Activated T-helper 1 cell treated with anti-CD3 and anti-CD28 coated beads, Interleukin-2, amount 50 U/mL, for 16 hours (primary cell): ENCODE results near the gene CERS2.

Experiments
- DNase-seq, 2 donors: peaks; one replicate each; pipeline ENCODE4 v3.0.0-alpha.2; 2020; ENCODE audit warnings: low read depth in 1 of 2, low spot score in 1 of 2

Gene CERS2

DNA sequence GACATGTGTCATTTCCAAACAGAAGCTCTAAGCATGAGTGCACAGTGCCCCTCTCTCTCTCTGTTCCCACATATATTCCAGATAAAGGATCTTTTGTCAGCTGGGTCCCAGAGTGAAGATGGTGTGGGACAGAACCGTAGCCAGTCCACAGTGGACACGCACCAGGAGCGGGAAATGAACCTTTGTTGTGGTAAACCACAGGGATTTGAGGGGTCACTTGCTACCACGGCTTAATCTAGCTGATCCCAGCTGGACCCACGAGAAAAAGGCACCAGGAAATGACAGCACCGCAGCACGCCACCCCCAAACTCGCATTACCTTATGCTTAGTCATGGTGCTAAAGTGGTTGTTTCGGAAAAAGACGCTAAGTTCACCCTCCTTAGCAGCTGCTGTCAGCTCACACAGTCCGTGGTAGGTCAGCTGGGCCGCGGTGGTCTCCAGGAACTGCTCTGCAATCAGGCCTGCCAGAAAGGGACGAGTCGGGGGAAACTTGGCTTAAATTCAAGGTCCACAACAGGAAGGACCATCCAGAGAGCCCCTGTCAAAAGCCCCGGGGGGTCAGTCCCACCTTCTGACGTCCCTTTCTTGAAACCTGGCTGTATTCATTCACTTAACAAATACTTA, 24.5 kb upstream of the CERS2 start:
- DNase-seq, result no peak

- no peak for DNase-seq
Observed at GRCh38 chr1:150997949-150998348, 23.3 kb upstream of the CERS2 start.

DNA sequence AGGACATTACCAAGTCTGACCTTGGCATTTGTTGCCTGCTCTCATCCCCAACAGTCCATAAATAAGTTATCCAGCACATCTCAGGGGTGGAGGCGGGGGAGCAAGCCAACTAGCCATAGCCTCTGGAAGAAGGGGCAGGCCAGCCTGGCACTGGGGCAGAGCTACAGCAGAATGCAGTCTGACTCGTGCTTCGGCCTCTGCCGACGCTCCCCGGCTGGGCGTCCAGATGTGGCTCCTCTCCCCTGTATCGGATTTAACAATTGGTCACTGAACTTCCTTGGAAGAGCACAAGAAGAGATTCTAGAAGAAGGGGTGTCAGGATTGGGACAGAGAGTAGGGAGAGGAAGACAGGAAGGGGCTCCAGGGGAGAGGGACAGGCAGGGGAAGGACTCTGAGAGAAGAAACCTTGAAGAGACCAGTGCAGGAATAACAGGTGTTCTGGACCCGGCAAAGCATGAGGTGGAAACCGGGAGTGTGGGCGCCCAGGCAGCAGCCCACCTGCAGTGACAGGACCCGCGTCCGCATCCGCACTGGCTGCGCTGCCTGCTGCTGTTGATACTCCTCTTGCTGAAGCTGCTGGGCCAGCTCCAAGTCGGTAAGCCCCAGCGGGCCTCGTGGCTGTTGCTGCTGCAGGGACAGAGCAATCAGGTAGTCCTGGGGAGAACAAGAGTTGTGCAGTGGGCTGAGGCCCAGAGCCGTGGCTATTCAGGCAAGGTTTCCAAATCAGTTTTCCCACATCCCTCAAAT, 22.7 kb upstream of the CERS2 start:
- no peak for DNase-seq

GRCh38 chr1:150995896-150996295, 21.3 kb upstream of the CERS2 start:
- DNase-seq, result no peak

- DNase-seq, result no peak
Observed at GRCh38 chr1:150995460-150995859, 20.8 kb upstream of the CERS2 start.

DNA sequence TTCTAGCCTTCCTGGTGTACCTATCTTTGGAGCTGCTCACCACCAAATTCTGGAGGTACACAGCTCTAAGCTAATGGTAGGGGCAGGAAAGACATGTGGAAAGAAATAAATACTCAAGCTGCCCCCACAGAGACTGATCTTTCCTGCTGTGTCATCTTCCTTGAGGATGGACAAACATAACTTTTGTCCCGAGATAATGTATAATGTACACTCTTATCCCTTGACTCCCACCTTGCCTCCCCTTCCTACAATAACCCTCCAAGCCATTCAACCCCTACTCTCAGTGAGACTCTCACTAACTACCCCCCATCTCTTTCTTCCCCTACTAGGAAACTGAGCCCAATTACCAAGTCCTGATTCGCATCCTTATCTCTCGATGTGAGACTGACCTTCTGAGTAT, 19.6 kb upstream of the CERS2 start:
- DNase-seq, result no peak

DNA sequence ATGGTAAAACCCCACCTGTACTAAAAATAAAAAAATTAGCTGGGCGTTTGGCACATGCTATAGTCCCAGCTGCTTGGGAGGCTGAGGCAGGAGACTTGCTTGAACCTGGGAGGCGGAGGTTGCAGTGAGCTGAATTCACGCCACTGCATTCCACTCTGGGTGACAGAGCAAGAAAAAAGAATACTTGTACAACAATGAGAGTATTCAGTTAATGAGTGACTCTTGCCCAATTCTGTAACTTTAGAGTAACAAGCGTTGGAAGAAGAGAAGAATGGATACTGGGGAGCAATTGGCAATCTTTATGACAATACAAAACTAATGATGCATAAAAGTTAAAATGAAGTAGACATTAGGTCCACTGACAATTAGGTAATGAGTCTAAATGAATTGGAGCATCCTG, 18.0 kb upstream of the CERS2 start:
- no peak for DNase-seq

DNA sequence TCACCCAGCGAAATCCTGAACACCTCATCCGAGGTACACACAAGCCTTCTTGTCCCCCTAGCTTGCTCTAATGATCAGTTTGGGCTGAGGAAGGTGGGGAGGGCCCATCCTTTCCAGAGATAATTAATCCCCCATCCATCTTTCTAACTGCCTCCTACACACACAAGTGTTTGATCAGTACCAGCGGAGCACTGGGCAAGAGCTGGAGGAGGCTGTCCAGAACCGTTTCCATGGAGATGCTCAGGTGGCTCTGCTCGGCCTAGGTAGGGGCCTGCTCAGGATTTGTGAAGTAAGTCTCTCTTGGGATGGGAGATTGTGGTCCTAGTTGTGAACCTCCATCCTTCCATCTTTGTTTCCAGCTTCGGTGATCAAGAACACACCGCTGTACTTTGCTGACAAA, 13.3 kb upstream of the CERS2 start:
- no peak for DNase-seq

- no peak for DNase-seq
Observed at GRCh38 chr1:150985179-150985825, 10.7 kb upstream of the CERS2 start.

DNA sequence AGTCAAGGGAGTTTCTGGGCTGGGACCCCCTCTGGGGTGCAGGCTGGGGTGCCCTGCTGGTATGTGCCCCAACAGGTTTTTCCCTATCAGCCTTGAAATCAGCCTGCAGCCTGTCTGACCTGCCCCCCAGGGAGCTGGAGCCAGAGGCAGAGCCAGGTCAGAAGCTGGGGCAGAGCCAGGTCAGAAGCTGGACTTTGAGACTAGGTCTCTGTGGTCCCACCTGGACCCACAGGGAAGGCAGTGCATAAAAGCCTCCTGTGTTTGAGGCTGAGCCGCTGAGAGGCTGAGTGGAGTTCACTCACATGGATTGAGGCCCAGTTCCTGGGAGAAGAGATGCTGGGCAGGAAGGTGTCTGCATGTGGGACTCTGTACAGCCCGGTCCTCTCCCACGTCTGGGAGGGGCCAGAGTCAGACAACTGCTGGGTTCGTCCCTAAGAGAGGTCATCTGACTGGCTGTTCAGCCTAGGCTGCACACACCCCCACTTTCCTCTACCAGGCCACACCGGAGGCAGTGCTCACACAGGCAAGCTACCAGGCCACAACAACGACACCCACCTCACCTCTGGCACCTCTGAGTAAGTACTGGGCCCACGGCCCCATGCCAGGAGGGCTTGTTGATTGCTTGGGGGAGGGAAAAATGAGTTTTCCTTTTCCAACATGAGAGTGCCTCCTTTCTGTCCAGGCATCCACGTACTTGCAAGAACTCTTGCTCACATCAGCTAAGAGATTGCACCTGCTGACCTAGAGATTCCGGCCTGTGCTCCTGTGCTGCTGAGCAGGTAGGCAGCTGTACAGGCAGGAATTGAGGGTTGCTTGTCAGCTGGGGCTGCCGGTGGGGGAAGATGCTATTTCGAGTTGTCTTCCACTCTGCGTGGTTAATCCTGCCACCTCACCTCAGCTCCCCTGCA, 7.4 kb upstream of the CERS2 start, which contains the start of gene ANXA9:
TSS of gene ANXA9 (plus strand) at position 488 of the 908 bp plus-strand sequence. CDS start 814 bp downstream, outside the sequence.
- DNase-seq, result no peak

- DNase-seq, result no peak
Observed at GRCh38 chr1:150981177-150981804, 6.7 kb upstream of the CERS2 start.

- peak; percentile 81 to 83 for DNase-seq
Observed at GRCh38 chr1:150979092-150980056, 4.7 kb upstream of the CERS2 start.

GRCh38 chr1:150976879-150977694, 2.5 kb upstream of the CERS2 start:
- peak; percentile 52 for DNase-seq

DNA sequence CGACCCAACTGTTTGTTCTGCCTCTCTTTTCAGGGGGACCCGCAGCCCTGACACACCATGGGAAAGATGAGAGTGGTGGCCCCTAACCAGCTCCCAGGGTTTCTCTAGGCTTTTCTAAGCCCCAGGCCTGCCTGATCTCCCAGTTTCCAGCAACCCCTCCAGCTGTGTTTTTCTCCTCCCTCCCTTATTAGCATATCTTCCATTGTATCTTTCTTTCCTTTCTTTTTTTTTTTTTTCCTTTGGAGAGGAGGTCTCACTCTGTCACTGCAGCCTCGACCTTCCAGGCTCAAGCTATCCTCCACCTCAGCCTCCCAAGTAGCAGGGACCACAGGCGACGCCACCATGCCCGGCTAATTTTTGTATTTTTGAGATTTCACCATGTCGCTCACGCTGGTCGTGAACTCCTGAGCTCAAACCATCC, 1.8 kb upstream of the CERS2 start:
- no peak for DNase-seq

GRCh38 chr1:150973836-150974579, 627 bp downstream of the CERS2 start:
- DNase-seq, result peak in 1 of 2 donors; percentile 10

DNA sequence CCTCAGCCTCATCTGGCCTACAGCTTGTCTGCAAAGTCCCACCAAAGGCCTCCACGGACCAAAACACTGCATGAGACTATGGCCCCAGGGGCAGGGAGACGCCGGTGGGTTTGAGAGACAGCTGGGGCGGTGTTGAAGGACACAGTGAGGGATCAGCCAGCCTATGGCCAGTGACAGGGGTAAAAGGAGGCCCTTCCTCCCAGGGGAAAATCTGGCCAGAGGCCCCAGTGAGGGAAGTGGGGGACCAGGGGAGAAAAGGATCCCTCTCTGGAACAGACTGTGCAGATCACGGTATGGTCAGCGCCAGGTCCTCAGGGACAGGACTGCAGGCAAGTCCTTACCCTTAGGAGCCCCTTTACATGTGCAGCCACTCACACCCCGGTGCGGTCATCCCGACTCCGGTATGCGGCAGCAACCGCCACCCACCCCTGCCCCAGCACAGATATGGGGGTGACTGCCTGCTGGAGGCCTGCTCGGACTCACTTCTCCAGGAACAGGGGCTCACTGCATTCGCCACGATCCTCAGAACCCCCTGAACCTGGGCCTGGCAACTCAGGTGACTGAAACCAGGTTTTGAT, 1.3 kb downstream of the CERS2 start:
- no peak for DNase-seq

DNA sequence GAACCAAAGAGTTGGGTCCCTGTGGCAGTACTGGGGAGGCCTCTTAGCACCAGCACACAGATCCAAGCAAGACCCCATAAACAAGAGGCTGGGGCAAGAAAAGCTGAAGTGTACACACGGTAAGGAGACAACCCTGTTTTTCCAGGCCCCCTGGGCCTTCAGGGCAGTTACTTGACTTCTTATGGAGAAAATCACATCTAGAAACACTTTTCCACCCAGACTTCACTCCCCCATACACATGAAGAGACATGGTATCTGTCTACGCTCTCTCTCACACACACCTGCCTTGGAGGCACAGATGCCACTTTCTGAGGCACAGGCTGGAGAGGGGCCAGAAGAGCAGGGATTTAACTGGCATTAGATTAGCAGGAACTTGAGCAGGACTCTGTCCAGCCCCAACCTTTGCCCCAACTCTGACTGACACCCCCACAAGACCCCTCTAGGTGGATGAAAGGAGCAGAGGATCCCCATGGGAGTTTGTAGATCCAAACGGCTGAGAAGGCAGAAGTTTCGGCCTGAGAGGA, 2.2 kb downstream of the CERS2 start:
- DNase-seq, result no peak
